Iris pigment epithelial cell (primary cell): ENCODE results near the gene SAMD3.
"Not testable (repeated sequence)": the region's sequence is repeated elsewhere in the genome, so short reads cannot be mapped to it uniquely, and the experiment has no call there.

ENCODE experiments used
- DNase-seq: peaks from one replicate; pipeline ENCODE4 v3.0.0-alpha.2; 2011; ENCODE audit warnings: low read depth

The SAMD3 gene

GRCh38 chr6:130173377-130174004, 49.3 kb downstream of the SAMD3 start:
- not testable (repeated sequence) for DNase-seq

DNA sequence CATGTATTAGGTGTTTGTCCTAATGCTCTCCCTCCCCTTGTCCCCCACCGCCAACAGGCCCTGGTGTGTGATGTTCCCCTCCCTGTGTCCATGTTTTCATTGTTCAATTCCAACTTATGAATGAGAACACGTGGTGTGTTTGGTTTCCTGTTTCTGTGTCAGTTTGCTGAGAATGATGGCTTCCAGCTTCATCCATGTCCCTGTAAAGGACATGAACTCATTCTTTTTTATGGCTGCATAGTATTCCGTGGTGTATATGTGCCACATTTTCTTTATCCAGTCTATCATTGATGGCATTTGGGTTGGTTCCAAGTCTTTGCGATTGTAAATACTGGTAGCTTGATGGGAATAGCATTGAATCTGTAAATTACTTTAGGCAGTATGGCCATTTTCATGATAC, 52.6 kb downstream of the SAMD3 start:
- not testable (repeated sequence) for DNase-seq

DNA sequence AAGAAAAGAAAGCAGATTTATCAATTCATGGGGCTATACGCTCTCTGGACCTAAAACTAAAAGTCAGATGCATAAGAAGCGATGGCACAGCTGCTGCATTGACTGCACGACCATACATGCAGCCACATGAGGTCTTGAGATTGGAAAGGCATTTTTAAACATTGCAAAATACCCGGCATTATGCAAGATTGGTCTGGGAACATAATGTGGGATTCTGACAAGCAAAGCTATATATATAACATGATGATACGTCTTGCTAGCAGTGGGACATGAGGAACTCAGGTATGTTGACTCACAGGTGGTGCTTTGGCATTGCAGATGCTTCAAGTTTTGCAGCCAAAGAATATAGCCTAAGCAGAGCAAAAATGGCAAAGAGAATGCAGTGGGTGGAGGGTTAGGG, 55.1 kb downstream of the SAMD3 start:
- DNase-seq = peak; percentile 67

DNA sequence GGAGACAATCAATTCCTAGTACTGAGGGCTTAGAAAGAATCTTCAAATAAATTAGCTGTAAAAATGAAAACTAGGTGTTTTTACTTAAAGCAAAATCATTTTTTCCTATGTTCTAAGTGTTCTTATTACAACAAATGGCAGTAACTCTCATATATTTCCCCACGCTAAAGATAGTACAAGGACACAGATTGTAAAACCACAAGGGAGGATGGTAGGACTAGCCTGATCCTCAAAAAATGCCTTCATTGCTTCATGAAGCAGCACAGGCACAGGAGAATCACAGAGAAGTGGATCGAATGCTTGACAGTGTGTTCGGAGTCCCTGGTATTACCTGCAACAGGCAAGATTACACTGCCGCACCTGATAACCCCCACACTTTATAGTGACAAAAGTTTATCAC, 58.5 kb downstream of the SAMD3 start:
- no peak for DNase-seq

- DNase-seq = no peak
Observed at GRCh38 chr6:130163266-130163665, 59.5 kb downstream of the SAMD3 start.

DNA sequence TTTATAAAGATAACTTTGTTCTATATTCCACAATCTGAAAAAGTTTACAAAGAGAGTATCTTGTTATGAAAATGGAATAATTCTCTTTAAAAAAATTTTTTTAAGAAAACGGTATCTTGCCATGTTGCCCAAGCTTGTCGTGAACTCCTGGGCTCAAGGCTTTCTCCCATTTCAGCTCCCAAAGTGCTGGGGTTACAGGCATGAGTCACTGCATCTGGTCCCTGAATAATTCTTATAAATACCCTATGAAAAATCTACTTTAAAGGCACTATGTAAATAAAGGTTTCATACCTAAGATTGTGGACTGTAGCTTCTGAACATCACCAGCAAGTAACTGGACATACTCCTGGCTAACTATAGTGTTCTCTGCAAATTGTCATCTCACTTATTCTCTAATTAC, 60.3 kb downstream of the SAMD3 start:
- DNase-seq = no peak

GRCh38 chr6:130161683-130162404, 60.9 kb downstream of the SAMD3 start:
- DNase-seq = no peak

DNA sequence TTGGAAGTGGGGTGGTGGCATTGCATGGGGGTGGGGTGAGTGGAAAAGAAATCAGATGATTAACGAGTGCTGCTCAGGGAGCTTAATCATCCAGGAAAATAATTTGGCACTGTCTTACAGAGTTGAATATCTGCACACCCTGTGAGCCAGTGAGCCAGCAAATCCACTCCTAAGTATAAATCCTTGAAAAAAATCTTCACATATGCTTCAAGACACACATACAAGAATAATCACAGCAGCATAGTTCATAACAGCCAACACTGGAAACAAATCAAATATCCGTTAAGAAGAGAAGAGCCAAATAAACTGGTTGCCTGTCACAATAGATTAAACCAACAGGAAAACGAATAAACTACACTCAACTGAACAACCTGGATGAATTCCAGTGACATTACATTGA, 62.8 kb downstream of the SAMD3 start:
- peak; percentile 6 for DNase-seq

GRCh38 chr6:130158548-130158947, 64.2 kb downstream of the SAMD3 start:
- DNase-seq = no peak

- no peak for DNase-seq
Observed at GRCh38 chr6:130158056-130158455, 64.7 kb downstream of the SAMD3 start.

DNA sequence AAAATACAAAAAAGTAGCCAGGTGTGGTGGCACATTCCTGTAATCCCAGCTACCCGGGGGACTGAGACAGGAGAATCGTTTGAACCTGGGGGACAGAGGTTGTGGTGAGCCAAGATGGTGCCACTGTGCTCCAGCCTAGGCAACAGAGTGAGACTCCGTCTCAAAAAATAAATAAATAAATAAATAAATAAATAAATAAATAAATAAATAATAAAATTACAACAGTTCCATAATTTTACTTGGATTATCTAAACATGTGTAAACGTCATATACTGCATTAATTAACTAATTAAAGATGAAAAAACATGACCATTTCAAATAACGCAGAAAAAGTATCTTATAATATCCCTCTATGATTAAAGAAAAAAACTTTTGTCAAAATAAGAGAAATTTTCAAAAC, 65.8 kb downstream of the SAMD3 start:
- no peak for DNase-seq

DNA sequence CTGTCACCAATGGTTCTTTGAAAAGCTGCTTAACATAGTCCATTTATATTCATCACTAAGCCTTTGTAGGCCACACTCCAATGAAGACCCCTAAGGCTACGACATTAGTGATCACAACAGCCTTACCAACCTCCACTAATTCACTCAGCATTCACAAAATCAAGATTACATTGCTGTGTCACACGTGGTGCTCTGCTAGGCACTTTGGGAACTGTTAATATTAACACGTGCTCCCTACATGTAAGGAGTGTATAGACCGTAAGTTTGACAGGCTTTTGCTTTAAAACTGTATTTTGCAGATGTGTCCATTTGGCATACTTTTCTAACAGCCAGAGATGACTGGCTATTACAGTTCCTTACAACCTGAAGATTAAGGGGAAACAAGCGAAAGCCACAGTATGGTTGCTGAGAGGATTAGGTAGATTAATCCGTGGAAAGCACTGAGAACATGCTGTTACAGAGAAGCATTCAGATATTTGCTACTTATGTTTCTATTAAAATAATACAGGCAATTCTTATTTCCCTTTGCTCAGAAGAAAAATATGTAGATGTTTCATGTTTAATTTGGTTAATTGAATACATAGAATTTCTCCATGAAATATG, 69.7 kb downstream of the SAMD3 start:
- no peak for DNase-seq

DNA sequence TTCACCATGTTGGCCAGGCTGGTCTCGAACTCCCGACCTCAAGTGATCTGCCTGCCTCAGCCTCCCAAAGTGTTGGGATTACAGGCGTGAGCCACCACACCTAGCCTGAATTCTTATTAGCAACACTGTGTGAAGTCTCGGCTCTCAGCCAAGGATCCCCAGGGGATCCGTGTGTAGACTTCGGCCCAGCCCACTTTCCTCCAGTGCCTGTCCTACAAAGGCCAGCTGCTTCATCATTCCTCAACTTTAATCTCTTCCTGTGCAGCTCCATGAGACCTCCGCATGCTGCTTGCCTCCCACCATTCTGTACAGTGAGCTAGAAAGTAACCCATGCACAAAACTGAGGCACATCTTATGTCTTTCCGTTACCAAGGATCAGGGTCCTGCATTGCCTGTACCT, 71.8 kb downstream of the SAMD3 start:
- no peak for DNase-seq

GRCh38 chr6:130149016-130149415, 73.7 kb downstream of the SAMD3 start:
- DNase-seq = not testable (repeated sequence)

GRCh38 chr6:130148181-130148580, 74.6 kb downstream of the SAMD3 start:
- no peak for DNase-seq

DNA sequence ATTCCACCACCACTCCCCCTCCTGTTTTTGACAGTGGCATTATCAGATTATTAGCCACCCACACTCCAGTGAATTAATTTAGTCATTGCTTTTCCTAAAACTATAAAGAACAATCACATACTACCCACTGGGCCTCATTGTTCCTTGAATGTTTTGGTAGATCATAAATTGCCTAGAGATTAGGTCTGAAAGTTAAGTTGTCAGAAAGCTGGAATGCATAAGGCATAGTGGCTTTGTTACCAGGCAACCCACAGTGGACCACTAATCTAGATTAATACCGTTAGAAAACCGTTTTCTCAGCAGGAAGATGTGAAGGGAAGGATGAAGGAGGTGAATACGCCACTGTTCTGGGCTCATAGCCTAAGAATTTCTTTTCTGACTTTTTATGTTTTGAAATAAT, 75.6 kb downstream of the SAMD3 start:
- no peak for DNase-seq

DNA sequence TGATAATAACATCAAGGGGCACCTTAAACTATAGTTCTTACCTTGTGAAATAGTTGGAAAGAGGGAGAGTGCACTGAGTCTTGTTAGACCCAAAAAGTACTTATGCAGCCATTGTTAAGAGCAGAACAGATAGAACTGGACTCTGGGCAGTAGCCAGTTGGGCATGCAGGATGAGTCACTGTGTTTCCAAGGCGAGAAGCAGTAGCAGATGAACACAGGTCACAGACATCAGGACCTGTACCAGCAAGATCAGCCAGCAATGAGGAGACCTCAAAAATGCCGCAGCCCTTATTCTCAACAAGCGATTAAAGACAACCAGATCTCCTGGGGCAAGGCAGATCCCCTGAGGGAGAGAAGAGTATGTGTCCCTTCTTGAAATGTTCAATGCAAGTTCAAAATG, 79.0 kb downstream of the SAMD3 start:
- peak; percentile 56 for DNase-seq

DNA sequence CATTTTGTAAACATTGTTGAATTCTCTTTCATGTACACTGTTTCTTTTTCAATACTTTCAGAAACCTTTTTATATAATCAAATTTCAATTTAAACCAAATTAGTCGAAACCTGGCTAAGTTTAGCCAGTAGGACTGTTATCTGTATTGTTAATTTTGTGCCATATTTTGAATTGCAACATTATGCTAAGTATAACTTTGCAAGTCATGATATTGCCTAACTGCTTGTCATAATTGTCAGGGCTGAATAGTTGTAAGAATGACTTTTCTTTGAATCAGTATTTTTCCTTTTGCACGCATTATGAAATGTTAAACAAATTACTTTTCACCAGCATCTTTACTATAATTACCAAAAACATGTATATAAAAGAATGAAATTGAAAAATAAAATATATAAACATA, 82.7 kb downstream of the SAMD3 start:
- DNase-seq = peak; percentile 67

DNA sequence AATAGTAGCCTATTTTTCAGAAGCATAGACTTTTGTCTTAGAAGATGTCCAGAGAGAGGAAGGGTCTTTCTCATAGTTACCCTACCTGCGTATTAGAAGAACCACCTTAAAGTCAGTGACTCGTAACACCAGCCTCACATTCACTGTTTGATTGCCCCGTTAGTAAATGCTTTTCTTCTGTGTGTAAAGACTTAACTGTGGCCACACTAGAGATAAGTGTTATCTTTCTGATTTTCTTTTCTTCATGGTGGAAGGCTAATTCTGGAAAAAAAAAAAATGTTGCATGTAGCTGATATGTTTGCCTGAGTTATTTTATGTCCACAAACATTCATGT, 83.9 kb downstream of the SAMD3 start:
- DNase-seq = no peak

- DNase-seq = no peak
Observed at GRCh38 chr6:130138116-130138908, 84.4 kb downstream of the SAMD3 start.

- no peak for DNase-seq
Observed at GRCh38 chr6:130136798-130137197, 86.0 kb downstream of the SAMD3 start.

DNA sequence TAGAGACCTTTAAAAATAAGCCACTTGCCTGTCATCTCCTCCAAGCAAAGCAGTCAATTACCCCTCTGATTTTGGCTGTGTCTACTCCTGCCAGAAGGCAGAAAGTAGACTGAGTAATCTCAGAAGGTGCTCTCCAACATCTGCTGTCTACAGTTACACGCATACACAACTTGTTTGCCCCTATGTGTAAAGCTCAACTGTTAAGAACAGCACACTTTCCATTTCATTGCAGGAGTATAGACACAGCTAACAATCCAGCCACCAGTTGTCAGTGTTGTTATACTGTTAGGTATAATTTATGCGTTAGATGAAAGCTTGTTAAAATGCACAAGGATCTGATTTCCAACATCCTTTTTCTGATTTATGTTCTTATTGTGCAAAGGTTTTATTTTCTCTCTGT, 88.2 kb downstream of the SAMD3 start:
- no peak for DNase-seq

- DNase-seq = no peak
Observed at GRCh38 chr6:130132286-130132701, 90.5 kb downstream of the SAMD3 start.
